Left ventricle myocardium inferior (tissue), 1 donor: ENCODE data around the gene ERCC5. TPM values are rescaled to one million over a fixed set of nuclear protein-coding genes. Genes with fewer than 3 reads are reported as not detected.

ENCODE experiments used
- DNase-seq: peaks from one replicate; pipeline ENCODE4 v3.0.0-alpha.2; 2020
- H3K27ac ChIP-seq: fragments of 200-600 bp; replicated peaks from 2 replicates; pipeline ENCODE4 v1.8.0; 2021
- H3K27me3 ChIP-seq: fragments of 200-600 bp; 2 replicates; pipeline ENCODE4 v1.8.0; 2021; ENCODE audit warnings: low read depth
- H3K36me3 ChIP-seq: fragments of 200-600 bp; 2 replicates; pipeline ENCODE4 v1.8.0; 2021
- H3K4me1 ChIP-seq: fragments of 200-600 bp; 2 replicates; pipeline ENCODE4 v1.8.0; 2021
- H3K4me3 ChIP-seq: fragments of 200-600 bp; 2 replicates; pipeline ENCODE4 v1.8.0; 2021; ENCODE audit warnings: mild to moderate bottlenecking, moderate library complexity
- H3K9me3 ChIP-seq: fragments of 200-600 bp; replicated peaks from 2 replicates; pipeline ENCODE4 v1.8.0; 2021
- intact Hi-C: fragments of 100-400 bp; cut with micrococcal nuclease; formaldehyde crosslinking; loops from one replicate; pipeline ENCODE4 v1.11.0; 2022
- long read RNA-seq: library from polyadenylated mRNA; unstranded; transcript quantifications from one replicate; pipeline ENCODE4 v2.0.0, GENCODE V29; 2021
- total RNA-seq: library from RNA; stranded (reverse); fragmentation: NEBNext Ultra II Directional; extraction: Animal tissue kit (Norgen Biotek cat#: 25700); gene quantifications from one replicate; pipeline ENCODE4 v1.2.1, GENCODE V29; 2021
- TF ChIP-seq, protein P1 (sequence below): fragments of 200-600 bp; IDR thresholded peaks from 2 replicates; pipeline ENCODE4 v1.8.0; 2021; ENCODE audit warnings: antibody characterized with exemption, mild to moderate bottlenecking, borderline replicate concordance
- donor health status: DM: no; HTN: yes; CAD: no; lungs with severe emphysema.

The ERCC5 gene
- 30.4 TPM for total RNA-seq
- long read RNA-seq, full-length matches to known transcripts = 26 of 34 reads
- long read RNA-seq, partial matches to known transcripts = 1 of 34 reads
- long read RNA-seq, other reads (novel, unspliced or antisense) = 7 of 34 reads

DNA sequence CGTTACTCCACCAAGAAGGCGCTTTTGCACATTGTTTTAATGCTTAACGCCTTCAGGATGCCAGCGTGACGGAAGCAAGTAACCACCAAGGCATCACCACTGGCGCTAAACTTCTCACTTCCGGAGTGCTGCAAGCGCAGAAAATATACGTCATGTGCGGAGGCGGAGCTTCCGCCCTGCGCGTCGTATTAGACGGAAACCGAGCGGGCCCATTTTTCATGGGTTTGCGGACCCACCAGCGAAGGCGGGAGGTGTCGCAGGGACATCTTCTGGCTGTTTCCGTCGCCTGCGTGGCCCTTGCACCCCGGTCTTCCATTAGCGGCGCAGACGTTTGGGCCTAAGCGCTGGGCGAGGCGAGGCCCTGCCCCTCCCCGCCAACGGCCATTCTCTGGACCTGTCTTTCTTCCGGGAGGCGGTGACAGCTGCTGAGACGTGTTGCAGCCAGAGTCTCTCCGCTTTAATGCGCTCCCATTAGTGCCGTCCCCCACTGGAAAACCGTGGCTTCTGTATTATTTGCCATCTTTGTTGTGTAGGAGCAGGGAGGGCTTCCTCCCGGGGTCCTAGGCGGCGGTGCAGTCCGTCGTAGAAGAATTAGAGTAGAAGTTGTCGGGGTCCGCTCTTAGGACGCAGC, at the start of gene ERCC5:
ERCC5 (plus strand) TSS at position 403 of the 631 bp plus-strand sequence. CDS start 235 bp downstream, outside the sequence.
- H3K4me3 ChIP-seq = peak within 1 kb of the TSS; percentile 85
- TF ChIP-seq, protein P1, sequence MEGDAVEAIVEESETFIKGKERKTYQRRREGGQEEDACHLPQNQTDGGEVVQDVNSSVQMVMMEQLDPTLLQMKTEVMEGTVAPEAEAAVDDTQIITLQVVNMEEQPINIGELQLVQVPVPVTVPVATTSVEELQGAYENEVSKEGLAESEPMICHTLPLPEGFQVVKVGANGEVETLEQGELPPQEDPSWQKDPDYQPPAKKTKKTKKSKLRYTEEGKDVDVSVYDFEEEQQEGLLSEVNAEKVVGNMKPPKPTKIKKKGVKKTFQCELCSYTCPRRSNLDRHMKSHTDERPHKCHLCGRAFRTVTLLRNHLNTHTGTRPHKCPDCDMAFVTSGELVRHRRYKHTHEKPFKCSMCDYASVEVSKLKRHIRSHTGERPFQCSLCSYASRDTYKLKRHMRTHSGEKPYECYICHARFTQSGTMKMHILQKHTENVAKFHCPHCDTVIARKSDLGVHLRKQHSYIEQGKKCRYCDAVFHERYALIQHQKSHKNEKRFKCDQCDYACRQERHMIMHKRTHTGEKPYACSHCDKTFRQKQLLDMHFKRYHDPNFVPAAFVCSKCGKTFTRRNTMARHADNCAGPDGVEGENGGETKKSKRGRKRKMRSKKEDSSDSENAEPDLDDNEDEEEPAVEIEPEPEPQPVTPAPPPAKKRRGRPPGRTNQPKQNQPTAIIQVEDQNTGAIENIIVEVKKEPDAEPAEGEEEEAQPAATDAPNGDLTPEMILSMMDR = no peak
- peak within 1 kb of the TSS; percentile 97 for H3K27ac ChIP-seq
- intact Hi-C loops = loop anchor here (5.0 kb wide), 1 partner anchor 253 kb away; no protein-coding TSS in a partner anchor
- DNase-seq = peak; percentile 92
- H3K4me1 ChIP-seq = peaks cover 46% of the 10 kb centered on the region
- H3K27me3 ChIP-seq = no peaks in the 10 kb centered on the region
- peaks cover 23% of the 10 kb centered on the region for H3K36me3 ChIP-seq
- H3K9me3 ChIP-seq = no peaks in the 10 kb centered on the region

DNA sequence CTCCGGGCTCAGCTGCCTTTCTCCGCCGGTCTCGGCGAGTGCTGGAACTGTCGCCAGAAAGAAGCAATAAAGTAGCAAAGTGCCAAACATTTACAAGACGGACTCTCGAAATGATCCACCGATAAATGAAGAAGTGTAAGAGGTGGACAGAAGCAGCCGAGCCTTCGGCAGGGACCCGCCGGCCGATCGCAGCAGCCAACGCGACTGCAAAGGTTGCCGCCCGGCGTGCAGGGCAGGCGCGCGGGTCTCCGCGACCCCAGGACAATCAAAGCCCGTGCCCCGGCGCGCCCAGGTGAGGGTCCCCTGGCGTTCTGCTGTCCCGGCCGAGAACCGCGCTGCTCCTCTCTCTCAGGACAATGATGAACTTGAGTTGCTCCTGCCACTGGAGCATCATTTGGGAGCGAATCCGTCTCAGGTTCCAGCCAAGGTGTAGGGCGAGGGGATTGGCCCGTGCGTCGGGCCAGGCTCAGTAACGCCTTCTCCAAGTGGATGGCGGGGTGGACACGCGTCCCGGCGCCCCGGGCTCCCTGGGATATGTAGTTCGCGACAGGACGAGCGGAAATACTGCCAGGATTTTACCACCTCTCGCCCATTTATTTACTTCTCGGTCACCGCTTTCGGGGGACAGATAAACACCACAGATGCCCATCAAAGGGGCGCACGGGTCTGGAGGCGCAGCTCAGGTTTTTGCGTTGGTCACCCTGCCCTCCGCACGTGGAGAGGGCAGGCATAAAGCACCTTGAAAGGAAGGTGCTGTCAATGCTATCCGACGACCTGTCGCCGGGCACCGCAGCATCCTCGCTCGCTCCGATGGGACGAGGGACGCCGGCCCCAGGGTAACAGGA, 47.0 kb upstream of the ERCC5 start, which contains the start of the genes BIVM and POGLUT2:
BIVM (plus strand) TSS at position 539 of the 845 bp plus-strand sequence. CDS start 8,149 bp downstream, outside the sequence.
POGLUT2 (minus strand) TSS at position 396 of the 845 bp plus-strand sequence; CDS start at position 90, 306 bp downstream.
- H3K4me1 ChIP-seq = peaks cover 61% of the 10 kb centered on the region
- TF ChIP-seq, protein P1 = no peak
- intact Hi-C loops = loop anchor here (10.0 kb wide), 1 partner anchor 204 kb away; the partner anchor contains the start of gene TPP2
- H3K27me3 ChIP-seq = no peaks in the 10 kb centered on the region
- no peaks in the 10 kb centered on the region for H3K9me3 ChIP-seq
- DNase-seq = peak; percentile 90
- H3K36me3 ChIP-seq = peaks cover 6% of the 10 kb centered on the region
- peak within 1 kb of the TSS; percentile 95 for H3K27ac ChIP-seq
- H3K4me3 ChIP-seq = peak within 1 kb of the TSS; percentile 92

DNA sequence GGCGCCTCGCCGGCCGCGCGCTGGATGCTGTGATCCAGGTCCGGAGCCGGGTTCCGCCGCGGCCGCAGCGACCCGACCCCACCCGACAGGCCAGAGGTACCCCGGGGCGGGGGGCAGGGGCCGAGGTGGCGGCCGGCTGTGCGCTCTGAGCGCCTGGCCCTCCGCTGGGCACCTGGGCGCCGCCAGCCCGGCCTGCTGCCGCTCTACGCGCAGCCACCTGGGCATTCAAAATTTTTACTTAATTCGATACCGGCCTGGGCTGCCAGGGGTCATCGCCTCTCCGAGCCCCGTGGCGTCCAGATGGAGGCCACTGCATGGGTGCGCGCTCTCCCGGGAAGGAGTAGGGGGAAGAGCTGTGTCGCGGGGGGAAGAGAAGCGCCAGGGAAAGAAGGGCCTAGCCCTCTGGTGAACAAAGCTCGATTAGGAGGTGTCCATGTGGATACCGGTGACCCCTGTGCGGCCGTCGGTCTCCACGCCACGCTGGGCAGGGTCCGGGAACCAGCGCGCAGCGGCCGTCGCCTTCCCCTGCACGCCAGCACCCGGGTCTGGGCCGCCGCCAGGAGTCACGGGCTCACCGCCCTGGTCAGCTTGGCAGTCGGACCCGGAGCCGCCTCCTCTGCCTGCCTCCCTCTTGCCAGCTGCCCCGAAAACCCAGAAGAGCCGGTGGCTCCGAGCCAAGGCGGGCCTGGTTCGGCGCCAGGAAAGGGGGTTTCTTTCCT, 46.2 kb upstream of the ERCC5 start:
- Histone ChIP-seq H3K27ac (peak overlapping the region; percentile 95), H3K9me3 (no peaks in the 10 kb centered on the region), H3K4me1 (peaks cover 63% of the 10 kb centered on the region), H3K36me3 (peaks cover 6% of the 10 kb centered on the region), H3K4me3 (peak overlapping the region; percentile 92), H3K27me3 (no peaks in the 10 kb centered on the region)
- peak; percentile 26 for DNase-seq
- TF ChIP-seq, protein P1 = no peak
- intact Hi-C loops = loop anchor here (10.0 kb wide), 1 partner anchor 205 kb away; the partner anchor contains the start of gene TPP2

DNA sequence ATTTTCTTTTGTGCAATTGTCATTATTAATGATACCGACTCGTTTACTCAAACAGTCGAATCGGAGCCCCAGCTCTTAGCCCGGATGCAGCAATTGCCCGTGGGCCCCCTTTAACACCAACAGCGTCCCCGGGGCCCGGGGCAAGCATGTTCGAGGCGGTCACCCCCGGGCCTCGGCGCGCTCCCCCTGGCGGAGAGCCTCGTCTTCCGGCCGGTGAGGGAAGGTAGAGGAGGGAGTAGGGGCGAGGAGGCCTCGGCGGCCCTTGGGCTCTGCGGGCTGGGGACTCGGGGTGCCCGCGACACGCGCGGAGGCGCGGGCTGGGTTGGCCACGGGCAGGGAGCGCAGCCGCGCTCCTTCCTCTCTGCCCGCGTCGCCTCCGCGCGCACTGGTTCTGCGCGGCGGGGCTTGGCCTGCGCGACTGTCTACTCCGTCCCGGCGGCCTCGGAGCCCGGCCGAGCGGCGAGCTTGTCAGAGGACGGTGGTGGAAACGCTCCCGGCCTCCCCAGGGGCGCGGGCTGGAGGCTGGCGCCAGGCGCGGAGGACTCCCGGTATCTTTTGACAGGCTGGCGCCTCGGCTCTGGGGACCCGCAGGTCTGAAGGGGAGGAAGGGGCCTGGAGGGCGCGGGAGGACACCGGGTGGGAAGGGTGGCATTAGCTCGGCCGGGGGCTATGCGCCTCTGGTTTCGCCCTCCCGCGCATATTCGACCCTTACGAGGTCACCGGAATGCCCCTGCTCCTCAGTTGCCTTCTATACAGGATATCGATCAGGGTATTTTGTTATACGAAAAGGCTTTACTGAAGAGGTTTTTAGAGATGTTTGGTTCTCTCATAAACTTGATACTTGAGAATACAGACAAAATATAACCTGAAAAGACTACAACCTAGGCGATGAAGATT, 45.4 kb upstream of the ERCC5 start:
- Histone ChIP-seq H3K9me3 (no peaks in the 10 kb centered on the region), H3K27me3 (no peaks in the 10 kb centered on the region), H3K27ac (peak overlapping the region; percentile 95), H3K4me3 (peak overlapping the region; percentile 92), H3K36me3 (peaks cover 6% of the 10 kb centered on the region), H3K4me1 (peaks cover 68% of the 10 kb centered on the region)
- peak; percentile 86 for DNase-seq
- TF ChIP-seq, protein P1 = peak; percentile 87
- intact Hi-C loops = no loop called here
